ENCODE results near the gene PNP. TPM values are rescaled to one million over a fixed set of nuclear protein-coding genes. Genes with fewer than 3 reads are reported as not detected.
"Not testable (repeated sequence)": the region's sequence is repeated elsewhere in the genome, so short reads cannot be mapped to it uniquely, and the experiment has no call there.

Gene PNP
- total RNA-seq, 1 donor from 2014 or later, result 61.5 TPM

DNA sequence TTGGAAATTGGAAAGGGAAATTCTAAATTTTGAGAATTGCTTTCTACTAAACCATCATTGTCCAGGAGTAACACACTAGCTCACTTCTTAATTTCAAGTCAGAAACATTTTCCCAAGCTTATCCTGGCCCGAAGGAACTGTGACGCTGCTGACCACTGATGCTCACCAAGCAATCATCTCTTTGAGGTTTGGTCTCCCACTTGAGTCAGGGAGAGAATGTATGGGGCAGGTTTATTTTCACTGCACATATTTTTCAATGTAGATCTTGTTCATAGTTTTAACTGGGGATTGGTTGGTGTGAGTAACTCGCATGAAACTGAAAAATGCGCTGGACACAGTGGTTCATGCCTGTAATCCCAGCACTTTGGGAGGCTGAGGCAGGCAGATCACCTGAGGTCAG, 23.3 kb downstream of the PNP start:
- no peak for DNase-seq (ENCODE audit: low spot score)

DNA sequence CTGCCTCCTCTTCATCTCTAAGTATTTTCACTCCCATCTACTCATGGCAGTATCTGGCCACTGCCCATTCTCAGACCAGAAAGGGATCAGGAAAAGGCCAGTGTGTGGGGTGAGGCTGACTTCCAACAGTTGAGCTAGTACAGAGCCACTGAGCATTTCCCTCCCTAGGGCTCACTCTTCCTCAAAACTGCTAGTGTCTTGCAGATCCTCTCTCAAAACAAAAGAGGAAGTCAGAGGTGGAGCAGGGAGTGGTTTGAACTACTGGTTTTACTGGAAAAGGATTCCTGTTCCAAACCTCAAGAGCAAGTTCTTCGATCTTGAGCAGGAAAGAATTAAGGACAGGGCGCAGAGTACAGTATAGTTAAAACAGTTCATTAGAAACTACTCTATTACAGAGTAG, 24.4 kb downstream of the PNP start:
- no peak for DNase-seq (ENCODE audit: low spot score)

DNA sequence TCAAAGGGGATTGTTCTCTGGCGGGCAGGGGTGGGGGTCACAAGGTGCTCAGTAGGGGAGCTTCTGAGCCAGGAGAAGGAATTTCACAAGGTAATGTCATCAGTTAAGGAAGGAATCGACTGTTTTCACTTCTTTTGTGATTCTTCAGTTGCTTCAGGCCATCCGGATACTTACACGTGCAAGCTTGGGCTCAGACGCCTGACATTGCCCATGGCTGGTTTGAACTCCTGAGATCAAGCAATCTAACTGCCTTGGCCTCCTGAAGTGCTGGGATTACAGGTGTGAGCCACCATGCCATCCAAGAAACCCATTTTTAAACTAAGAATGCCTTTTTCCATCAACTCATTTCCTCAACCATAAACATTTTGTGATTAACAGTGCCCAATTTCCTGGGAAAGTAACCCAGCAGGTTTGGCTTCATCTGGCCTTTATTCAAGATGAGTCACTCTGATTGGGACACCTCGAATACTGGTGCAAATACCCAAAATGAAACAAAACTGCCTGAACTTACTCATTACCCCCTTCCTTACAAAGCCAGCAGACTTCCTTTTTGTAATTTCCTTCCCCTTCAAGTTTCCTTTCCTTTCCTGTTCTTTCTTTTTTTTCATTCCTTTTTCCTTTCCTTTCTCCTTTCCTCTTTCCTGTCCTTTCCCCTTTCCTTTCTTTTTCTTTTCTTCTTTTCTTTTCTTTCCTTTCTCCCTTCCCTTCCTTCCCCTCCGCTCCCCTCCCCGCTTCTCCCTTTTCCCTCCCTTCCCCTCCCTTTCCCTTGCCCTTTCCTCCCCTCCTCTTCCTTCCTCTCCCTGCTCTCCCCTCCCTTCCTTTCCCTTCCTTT, 25.9 kb downstream of the PNP start:
- no peak for DNase-seq (ENCODE audit: low spot score)

DNA sequence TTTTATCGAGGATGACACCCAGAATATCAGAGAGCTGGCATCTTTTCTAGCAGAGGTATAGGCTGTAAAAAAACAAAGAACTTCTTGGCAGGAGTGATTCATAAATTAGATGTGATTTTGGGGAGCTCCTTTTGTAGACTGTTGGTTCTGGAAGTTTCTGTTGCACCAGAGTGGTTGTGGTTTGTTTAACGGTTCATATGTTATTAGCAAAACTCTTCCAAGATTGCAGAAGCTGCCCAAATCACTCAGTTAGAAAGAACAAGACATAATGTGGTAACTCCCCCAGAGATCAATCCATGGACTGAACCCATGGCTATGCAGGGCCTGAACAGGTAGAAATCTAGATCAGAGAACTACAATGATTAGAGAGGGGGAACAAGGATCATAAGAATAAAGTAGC, 29.4 kb downstream of the PNP start:
- DNase-seq (ENCODE audit: low spot score), result no peak

DNA sequence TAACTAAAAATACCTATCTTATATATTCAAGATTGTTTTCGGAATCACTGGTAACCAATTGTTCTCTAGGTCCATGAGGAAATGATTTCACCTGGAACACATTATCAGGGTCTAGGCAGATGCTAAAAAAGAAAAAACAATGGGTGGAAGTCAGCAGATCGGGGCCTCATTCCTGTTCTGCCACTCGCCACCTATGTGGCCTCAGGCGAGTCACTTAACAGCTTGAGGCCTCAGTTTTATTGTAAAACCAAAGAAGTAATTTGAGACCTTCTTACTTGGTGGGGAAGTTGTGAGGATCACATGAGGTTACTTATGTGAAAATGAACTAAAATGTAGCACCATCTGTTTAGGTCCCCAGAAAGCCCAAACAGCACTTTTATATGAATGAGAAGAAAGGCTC, 29.9 kb downstream of the PNP start:
- DNase-seq (ENCODE audit: low spot score), result no peak

DNA sequence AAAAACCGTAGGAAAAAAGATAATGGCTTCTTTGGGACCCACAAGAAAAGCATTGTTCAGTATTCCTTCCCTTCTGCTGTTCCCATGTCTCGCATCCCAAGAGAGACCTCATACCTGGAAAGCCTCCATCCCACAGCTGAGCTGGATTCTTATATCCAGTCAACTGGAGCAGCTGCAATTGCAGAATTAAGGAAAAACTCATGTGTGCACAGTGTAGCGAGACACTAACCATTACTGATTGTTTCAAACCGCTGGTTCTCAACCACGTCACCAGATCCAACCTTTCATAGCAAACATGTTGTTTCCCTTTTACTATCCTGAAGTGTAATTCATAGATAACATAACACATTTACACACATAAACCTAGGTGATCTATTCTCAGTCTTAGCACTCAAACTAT, 30.7 kb downstream of the PNP start:
- no peak for DNase-seq (ENCODE audit: low spot score)

DNA sequence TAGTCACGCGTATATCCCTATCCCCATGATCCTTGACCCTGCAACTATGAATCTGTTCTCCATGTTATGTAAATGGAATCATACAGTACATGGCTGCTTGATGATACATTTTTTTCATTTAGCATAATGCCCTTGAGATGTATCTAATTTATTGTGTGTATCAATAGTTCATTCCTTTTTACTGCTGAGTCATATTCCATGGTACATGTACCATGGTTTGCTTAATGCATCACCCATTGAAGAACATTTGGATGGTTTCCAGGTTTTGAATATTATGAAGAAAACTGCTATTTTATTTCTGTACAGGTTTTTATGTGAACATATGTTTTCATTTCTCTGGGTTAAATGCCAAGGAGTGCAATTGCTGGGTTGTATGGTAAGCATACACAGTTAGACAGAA, 32.1 kb downstream of the PNP start:
- no peak for DNase-seq (ENCODE audit: low spot score)

DNA sequence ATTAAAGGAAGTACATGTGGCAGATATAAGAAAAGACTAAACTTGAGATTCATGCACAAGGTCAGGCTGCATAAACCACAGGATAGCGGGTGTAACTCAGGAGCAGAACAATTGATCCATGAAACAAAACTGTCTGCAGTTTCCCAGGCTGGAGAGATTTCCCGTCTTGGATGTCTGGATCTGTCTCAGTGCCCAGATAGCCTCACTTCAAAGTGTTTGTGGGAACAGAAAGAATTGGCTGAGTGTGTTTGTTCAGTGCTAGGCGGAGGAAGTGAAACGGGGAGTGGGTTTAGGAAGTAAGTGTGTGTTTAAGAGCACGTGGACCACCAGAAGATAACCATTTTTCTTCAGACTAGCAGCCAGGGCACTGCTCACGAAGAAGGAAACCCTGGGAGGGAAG, 34.7 kb downstream of the PNP start:
- DNase-seq (ENCODE audit: low spot score), result no peak

DNA sequence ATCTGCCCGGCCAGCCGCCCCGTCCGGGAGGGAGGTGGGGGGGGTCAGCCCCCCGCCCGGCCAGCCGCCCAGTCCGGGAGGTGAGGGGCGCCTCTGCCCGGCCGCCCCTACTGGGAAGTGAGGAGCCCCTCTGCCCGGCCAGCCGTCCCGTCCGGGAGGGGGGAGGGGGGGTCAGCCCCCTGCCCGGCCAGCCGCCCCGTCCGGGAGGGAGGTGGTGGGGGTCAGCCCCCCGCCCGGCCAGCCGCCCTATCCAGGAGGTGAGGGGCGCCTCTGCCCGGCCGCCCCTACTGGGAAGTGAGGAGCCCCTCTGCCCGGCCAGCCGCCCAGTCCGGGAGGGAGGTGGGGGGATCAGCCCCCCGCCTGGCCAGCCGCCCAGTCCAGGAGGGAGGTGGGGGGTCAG, 37.1 kb downstream of the PNP start:
- DNase-seq (ENCODE audit: low spot score), result not testable (repeated sequence)

DNA sequence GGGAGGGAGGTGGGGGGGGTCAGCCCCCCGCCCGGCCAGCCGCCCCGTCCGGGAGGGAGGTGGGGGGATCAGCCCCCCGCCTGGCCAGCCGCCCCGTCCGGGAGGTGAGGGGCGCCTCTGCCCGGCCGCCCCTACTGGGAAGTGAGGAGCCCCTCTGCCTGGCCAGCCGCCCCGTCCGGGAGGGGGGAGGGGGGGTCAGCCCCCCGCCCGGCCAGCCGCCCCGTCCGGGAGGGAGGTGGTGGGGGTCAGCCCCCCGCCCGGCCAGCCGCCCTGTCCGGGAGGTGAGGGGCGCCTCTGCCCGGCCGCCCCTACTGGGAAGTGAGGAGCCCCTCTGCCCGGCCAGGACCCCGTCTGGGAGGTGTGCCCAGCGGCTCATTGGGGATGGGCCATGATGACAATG, 37.5 kb downstream of the PNP start:
- DNase-seq (ENCODE audit: low spot score), result not testable (repeated sequence)

DNA sequence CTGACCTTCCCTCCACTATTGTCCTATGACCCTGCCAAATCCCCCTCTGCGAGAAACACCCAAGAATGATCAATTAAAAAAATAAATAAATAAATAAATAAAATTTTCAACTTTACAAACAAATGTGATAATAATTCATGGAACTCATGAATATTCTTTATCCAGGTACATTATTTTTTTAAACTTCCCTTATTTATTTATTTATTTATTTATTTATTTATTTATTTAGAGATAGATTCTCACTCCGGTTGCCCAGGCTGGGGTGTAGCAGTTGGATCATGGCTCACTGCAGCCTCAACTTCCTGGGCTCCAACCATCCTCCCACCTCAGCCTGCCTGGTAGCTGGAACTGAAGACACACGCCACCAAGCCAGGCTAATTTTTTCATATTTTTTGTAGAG, 38.3 kb downstream of the PNP start:
- not testable (repeated sequence) for DNase-seq (ENCODE audit: low spot score)

DNA sequence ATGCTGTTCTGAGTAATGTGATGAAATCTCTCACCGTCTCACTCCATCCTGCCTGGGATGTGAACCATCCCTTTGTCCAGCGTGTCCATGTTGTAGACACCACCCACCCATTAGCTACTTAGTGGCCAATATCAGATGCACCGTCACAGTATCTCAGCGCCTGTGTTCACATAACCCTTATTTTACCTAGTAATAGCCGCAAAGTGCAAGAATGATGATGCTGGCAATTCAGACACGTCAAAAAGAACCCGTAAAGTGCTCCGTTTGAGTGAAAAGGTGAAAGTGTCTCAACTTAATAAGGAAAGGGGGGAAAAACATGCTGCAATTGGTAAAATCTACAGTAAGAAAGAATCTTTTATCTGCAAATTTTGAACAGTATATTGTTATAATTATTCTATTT, 39.2 kb downstream of the PNP start:
- no peak for DNase-seq (ENCODE audit: low spot score)

DNA sequence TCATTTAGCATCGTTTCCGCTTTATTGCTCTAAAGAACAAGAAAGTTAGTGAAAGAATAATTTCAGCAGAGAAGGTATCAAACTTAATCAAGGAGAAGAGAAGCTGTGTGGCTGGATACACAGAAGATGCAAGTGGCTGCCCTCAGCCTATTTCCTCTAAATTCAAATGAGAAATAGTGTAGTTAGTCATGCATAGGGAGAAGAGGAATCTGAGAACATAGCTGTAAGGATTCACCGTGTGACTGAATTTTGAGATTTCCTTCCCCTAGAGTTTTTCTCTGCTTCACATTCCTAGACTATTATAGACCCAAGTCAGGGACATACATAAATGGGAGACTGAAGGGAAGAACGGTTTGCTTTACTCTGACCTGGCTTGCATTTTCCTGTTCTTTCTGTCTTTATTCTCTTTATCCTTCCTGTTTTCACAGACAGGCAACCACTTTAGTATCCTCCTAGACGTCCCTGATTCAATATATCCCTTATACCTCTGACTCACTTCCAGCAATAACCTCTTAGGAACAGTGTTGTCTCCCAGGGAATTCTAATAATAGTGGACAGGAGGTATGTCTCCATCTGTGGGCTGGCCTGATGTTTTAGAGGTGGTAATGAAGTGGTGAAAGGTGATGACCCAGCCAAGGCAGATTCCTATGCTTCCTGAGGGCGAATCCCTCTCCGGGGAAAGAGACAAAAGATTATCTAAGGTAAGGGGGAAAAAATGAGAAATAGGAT, 43.1 kb downstream of the PNP start:
- DNase-seq (ENCODE audit: low spot score), result no peak

DNA sequence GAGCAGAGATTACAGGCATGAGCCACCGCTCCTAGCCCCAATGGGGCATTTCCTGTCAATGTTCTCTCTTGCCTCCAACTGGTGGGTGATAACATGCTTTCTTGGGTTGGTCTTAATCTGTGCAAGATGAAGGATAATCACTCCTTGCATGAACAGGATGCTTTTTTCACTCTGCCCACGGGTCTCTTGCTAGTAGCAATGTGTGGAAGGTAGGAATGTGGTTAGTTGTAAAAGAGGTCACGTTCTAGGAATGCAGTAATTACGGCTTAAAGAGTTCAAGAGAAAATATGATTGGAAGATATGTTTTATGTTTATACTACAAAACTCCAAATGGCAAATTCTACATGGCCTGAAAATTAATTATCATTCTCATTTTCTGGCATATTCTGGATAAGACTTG, 46.6 kb downstream of the PNP start:
- no peak for DNase-seq (ENCODE audit: low spot score)

DNA sequence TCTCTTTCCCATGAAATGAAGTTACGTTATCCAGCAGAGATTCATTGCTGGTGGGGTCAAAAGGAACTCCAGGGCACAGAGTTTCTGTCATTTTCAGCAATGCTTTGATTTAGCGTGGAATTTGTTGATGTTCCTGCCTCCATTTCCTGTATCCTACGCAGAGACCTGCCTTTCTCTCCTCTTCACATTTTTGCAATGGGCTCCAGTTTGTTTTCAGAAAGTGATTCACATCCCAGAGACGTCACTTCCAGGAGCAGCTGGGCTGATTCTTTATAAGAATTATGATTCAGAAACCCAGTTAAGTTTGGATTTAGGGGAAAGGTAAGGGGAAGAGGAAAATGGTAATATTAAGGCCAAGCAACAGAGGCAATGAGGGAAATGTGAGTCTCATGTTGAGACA, 47.7 kb downstream of the PNP start:
- DNase-seq (ENCODE audit: low spot score), result no peak

DNA sequence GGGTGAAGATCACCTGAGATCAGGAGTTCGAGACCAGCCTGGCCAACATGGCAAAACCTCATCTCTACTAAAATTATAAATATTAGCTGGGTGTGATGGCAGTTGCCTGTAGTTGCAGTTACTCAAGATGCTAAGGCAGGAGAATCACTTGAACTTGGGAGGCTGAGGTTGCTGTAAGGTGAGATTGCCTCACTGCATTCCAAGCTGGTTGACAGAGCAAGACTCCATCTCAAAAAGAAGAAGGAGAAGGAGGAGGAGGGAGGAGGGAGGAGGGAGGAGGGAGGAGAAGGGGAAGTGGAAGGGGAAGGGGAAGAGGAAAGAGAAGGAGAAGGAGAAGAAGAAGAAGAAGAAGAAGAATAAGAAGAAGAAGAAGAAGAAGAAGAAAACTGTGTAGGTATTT, 53.1 kb downstream of the PNP start:
- no peak for DNase-seq (ENCODE audit: low spot score)

DNA sequence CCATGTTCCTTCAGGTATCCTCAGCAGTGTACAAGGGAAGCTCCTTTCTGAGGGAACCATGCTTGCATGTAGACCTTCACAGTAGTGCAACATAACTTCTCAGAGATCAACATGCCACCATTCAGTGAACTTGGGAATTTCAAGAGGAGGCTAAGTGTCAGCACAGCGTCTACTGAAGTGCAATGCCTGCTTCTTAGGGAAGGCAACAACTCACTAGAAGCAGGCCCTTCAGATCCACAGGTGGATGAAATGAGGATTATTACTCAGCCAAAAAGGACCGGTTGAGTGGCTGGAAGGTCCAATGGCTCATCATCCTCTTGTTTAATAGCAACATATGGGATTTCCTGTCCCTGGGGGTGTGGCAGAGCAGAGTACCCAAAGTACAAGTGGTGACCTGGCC, 54.8 kb downstream of the PNP start:
- no peak for DNase-seq (ENCODE audit: low spot score)

Other genes with a start within 250 kb of the PNP start
- not detected for gene OR11H6, start 245.7 kb upstream of the PNP start, total RNA-seq
- not detected for gene OR11H7, start 240.4 kb upstream of the PNP start, total RNA-seq
- gene OR11H4, start 230.1 kb upstream of the PNP start, total RNA-seq, result not detected
- gene TTC5, start 163.5 kb upstream of the PNP start, total RNA-seq, result 19.1 TPM
- gene CCNB1IP1, start 136.1 kb upstream of the PNP start, total RNA-seq, result 40.1 TPM
- 15.5 TPM for gene PARP2, start 125.8 kb upstream of the PNP start, total RNA-seq
- 107 TPM for gene TEP1, start 55.9 kb upstream of the PNP start, total RNA-seq
- 0.92 TPM for gene KLHL33, start 33.2 kb upstream of the PNP start, total RNA-seq
- 35.4 TPM for gene OSGEP, start 14.6 kb upstream of the PNP start, total RNA-seq
- gene APEX1, start 14.2 kb upstream of the PNP start, total RNA-seq, result 129 TPM
- 44.3 TPM for gene PIP4P1, start 8.0 kb upstream of the PNP start, total RNA-seq
- gene RNASE10, start 36.1 kb downstream of the PNP start, total RNA-seq, result 0.86 TPM
- not detected for gene RNASE9, start 91.6 kb downstream of the PNP start, total RNA-seq
- not detected for gene RNASE11, start 118.6 kb downstream of the PNP start, total RNA-seq
- gene RNASE12, start 122.0 kb downstream of the PNP start, total RNA-seq, result not detected
- gene OR6S1, start 172.3 kb downstream of the PNP start, total RNA-seq, result not detected
- 135 TPM for gene RNASE4, start 215.2 kb downstream of the PNP start, total RNA-seq
- 110 TPM for gene ANG, start 219.4 kb downstream of the PNP start, total RNA-seq